ENCODE results near the gene KMT2E. TPM values are rescaled to one million over a fixed set of nuclear protein-coding genes. Genes with fewer than 3 reads are reported as not detected.

Gene KMT2E
- polyA plus RNA-seq, 2 of the 4 experiments (the other 2 are of a cell fraction), result 9.4 to 23.4 TPM

DNA sequence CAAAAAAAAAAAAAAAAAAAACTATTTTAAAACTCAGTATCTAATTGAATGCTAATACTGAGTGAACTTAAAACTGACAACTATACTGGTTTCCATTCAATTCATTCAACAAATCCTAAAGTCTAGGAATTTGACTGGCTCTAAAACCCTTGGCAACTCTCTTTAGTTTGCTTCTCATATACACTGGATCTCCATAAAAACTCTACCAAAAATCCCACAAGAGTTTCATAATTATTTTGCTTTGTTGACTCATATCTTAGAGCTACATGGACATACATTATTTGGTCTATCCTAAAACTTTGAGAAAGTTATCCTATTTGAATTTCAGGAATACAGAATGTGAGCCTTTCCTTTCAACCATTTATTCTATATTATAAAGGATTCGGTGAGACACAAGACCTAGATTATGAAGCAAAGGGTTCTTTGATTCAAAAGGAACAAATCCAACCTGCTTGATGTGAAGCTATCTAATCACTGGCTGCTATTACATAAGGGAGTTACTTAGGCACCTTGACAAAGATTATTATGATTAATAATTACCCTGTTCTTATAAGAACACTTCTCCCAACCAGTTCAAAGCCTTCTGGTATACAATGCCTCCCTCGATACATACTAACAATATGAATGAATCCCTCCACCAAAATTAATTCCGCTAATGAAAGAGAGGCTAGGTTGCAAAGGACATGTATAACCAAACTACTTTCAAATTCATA lies 15.8 kb upstream of the KMT2E start:
- no peak overlapping the region for H3K4me3 ChIP-seq
- H3K9me3 ChIP-seq, result no peaks in the 10 kb centered on the region
- ATAC-seq (no peak), DNase-seq (ENCODE audit: low read depth in 1 of 2, low spot score in 1 of 2) (no peak), FAIRE-seq (no peak)
- H3K27ac ChIP-seq, result no peak overlapping the region
- H3K4me1 ChIP-seq, result peaks cover 57% of the 10 kb centered on the region
- no peak for TF ChIP-seq HOXB5 (CRISPR knock-in tag; IDR thresholded peaks at IDR 0.05)
- ChIA-PET CTCF (interaction anchor here (0.7 to 2.2 kb wide), 3 partner anchors 12 to 53 kb away, joined by 4 to 7 read pairs (median 5); no protein-coding TSS in a partner anchor), POLR2A (no interaction called here)
- 95% methylated on average over 3 of the region's 3 CpGs for WGBS (ENCODE audit: missing lambda C conversion rate)
- H3K4me2 ChIP-seq, result no peak overlapping the region

DNA sequence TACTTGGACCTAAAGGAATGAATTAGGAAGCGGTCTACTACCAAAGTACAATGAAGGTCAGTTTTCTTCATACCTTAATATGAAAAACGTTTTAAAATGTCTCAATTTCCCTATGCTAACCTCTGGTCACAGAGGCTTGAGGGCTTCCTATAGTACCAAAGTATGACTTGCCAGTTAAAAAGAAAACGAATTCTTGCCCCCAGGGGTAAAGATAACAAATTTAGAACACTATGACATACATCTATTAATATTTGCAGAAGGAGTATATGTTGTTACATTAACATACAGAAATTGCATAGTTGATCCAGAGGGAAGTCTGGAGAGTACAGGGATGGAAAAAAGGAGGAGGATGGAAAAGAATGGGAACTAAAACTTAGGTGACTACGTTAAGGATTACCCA lies 13.8 kb upstream of the KMT2E start:
- TF ChIP-seq, protein P1, sequence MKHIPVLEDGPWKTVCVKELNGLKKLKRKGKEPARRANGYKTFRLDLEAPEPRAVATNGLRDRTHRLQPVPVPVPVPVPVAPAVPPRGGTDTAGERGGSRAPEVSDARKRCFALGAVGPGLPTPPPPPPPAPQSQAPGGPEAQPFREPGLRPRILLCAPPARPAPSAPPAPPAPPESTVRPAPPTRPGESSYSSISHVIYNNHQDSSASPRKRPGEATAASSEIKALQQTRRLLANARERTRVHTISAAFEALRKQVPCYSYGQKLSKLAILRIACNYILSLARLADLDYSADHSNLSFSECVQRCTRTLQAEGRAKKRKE (CRISPR knock-in tag; IDR thresholded peaks at IDR 0.05; ENCODE audit: low read depth), result no peak
- TF ChIP-seq ESRRA (IDR thresholded peaks at IDR 0.05; ENCODE audit: borderline replicate concordance, low read length), result no peak
- no peak for TF ChIP-seq PHF8 (IDR thresholded peaks at IDR 0.05; ENCODE audit: borderline replicate concordance, low read depth)
- TF ChIP-seq MAZ (IDR thresholded peaks at IDR 0.05; ENCODE audit: borderline replicate concordance, low read depth, low read length), result no peak
- TF ChIP-seq ZFP36 (IDR thresholded peaks at IDR 0.05; ENCODE audit: borderline replicate concordance, partially characterized antibody), result no peak
- no peak for TF ChIP-seq CHD2 (IDR thresholded peaks at IDR 0.05; ENCODE audit: low read length, partially characterized antibody)
- TF ChIP-seq TFCP2L1 (CRISPR knock-in tag; IDR thresholded peaks at IDR 0.05), result no peak
- no peak for TF ChIP-seq SMC3 (IDR thresholded peaks at IDR 0.05)
- TF ChIP-seq MAFK (IDR thresholded peaks at IDR 0.05; ENCODE audit: partially characterized antibody), result no peak
- TF ChIP-seq RARB (CRISPR knock-in tag; IDR thresholded peaks at IDR 0.05), result no peak
- no peak for TF ChIP-seq CEBPB (IDR thresholded peaks at IDR 0.05)
- TF ChIP-seq, protein P2, sequence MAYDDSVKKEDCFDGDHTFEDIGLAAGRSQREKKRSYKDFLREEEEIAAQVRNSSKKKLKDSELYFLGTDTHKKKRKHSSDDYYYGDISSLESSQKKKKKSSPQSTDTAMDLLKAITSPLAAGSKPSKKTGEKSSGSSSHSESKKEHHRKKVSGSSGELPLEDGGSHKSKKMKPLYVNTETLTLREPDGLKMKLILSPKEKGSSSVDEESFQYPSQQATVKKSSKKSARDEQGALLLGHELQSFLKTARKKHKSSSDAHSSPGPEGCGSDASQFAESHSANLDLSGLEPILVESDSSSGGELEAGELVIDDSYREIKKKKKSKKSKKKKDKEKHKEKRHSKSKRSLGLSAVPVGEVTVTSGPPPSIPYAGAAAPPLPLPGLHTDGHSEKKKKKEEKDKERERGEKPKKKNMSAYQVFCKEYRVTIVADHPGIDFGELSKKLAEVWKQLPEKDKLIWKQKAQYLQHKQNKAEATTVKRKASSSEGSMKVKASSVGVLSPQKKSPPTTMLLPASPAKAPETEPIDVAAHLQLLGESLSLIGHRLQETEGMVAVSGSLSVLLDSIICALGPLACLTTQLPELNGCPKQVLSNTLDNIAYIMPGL (CRISPR knock-in tag; IDR thresholded peaks at IDR 0.05; ENCODE audit: borderline replicate concordance), result no peak
- no peak for TF ChIP-seq SREBF2 (IDR thresholded peaks at IDR 0.05)
- TF ChIP-seq HEYL (CRISPR knock-in tag; IDR thresholded peaks at IDR 0.05), result no peak
- TF ChIP-seq, protein P3, sequence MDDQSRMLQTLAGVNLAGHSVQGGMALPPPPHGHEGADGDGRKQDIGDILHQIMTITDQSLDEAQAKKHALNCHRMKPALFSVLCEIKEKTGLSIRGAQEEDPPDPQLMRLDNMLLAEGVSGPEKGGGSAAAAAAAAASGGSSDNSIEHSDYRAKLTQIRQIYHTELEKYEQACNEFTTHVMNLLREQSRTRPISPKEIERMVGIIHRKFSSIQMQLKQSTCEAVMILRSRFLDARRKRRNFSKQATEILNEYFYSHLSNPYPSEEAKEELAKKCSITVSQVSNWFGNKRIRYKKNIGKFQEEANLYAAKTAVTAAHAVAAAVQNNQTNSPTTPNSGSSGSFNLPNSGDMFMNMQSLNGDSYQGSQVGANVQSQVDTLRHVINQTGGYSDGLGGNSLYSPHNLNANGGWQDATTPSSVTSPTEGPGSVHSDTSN (IDR thresholded peaks at IDR 0.05), result no peak
- no peak for TF ChIP-seq HDAC2 (IDR thresholded peaks at IDR 0.05)
- TF ChIP-seq, protein P4, sequence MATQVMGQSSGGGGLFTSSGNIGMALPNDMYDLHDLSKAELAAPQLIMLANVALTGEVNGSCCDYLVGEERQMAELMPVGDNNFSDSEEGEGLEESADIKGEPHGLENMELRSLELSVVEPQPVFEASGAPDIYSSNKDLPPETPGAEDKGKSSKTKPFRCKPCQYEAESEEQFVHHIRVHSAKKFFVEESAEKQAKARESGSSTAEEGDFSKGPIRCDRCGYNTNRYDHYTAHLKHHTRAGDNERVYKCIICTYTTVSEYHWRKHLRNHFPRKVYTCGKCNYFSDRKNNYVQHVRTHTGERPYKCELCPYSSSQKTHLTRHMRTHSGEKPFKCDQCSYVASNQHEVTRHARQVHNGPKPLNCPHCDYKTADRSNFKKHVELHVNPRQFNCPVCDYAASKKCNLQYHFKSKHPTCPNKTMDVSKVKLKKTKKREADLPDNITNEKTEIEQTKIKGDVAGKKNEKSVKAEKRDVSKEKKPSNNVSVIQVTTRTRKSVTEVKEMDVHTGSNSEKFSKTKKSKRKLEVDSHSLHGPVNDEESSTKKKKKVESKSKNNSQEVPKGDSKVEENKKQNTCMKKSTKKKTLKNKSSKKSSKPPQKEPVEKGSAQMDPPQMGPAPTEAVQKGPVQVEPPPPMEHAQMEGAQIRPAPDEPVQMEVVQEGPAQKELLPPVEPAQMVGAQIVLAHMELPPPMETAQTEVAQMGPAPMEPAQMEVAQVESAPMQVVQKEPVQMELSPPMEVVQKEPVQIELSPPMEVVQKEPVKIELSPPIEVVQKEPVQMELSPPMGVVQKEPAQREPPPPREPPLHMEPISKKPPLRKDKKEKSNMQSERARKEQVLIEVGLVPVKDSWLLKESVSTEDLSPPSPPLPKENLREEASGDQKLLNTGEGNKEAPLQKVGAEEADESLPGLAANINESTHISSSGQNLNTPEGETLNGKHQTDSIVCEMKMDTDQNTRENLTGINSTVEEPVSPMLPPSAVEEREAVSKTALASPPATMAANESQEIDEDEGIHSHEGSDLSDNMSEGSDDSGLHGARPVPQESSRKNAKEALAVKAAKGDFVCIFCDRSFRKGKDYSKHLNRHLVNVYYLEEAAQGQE (IDR thresholded peaks at IDR 0.05), result no peak
- TF ChIP-seq, protein P5, sequence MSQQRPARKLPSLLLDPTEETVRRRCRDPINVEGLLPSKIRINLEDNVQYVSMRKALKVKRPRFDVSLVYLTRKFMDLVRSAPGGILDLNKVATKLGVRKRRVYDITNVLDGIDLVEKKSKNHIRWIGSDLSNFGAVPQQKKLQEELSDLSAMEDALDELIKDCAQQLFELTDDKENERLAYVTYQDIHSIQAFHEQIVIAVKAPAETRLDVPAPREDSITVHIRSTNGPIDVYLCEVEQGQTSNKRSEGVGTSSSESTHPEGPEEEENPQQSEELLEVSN (IDR thresholded peaks at IDR 0.05; ENCODE audit: borderline replicate concordance, low read depth), result no peak
- H3K9me3 ChIP-seq, result no peaks in the 10 kb centered on the region
- no peak overlapping the region for H3K4me3 ChIP-seq
- no peak for ATAC-seq
- H3K4me1 ChIP-seq, result peaks cover 75% of the 10 kb centered on the region
- H3K27ac ChIP-seq, result no peak overlapping the region
- ChIA-PET POLR2A (no interaction called here), CTCF (no interaction called here)
- DNase-seq (ENCODE audit: low read depth in 1 of 2, low spot score in 1 of 2), result no peak
- FAIRE-seq, result no peak
- peak overlapping the region; percentile 5; the same call in 1 of the 3 replicates for H3K4me2 ChIP-seq
- 53% methylated on average over 4 of the region's 4 CpGs for WGBS (ENCODE audit: missing lambda C conversion rate)
